CD4-positive, alpha-beta T cell treated with Interleukin-6 at 100 ng/mL for 8 hours (primary cell): Measurements from ENCODE around the gene EMID1.

Experiments
- DNase-seq: peaks from one replicate; pipeline ENCODE4 v3.0.0-alpha.2; 2020; ENCODE audit warnings: mixed read lengths, low spot score

Gene EMID1

GRCh38 chr22:29260601-29261315, 55.1 kb downstream of the EMID1 start:
- DNase-seq = no peak

DNA sequence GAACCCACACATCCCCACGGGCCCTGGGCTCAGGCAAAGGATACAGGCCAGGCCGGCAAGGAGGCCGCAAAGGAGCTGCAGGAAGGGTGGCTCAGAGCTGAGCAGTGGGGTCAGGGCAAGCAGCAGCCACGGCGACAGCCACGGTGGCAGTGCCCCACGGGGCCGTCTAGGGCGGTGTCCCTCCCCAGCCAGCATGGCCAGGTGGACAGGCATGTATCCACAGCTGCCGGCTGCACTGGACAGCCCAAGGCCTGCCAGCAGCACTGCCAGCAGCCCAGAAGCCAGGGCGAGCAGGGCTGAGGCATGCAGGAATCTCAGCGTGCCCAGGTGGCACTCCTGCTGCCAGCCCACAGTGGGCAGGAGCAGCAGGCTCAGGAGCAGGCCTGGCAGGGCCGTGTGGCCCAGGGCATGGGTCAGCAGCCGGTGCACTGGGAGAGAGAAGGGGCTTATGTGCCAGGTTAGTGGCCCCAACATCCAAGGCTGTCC, 58.1 kb downstream of the EMID1 start:
- no peak for DNase-seq

DNA sequence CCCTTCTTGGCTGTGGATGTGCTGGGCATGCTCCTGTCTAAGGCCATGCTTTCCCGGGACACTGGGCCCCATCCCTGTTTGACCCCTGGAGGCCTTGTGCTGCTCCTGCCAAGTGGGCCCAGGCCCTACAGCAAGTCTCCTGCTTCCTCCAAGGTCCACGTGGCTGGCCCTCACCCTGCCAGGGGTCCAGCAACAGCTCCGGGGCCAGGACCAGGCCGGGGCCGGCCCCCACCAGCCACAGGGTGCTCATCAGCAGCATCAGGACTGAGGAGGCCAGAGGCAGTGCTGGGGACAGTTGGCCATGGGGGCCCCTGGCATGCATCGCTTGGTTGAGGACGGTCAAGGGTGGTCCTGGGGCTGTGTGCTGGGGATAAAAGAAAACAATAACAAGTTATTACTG, 59.6 kb downstream of the EMID1 start:
- no peak for DNase-seq

DNA sequence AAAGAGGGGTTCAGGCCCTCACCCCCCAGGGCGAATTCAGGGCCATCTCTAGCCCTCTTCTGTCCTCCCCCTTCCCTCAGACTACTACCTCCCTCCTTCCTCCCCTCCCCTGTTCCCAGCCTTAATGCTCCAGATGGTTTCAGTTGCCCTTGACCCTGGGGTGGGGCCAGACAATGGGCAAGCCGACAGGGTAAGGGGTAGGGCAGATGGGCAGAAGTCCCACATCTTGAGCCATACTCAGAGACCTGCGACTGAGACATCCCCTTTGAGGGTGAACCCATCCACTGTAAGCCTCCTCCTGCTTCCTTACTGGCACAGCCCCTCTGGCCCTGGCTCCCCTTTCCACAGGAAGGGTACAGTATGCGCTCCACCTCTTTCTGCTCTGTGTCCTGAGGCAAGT, 60.2 kb downstream of the EMID1 start:
- DNase-seq = no peak

DNA sequence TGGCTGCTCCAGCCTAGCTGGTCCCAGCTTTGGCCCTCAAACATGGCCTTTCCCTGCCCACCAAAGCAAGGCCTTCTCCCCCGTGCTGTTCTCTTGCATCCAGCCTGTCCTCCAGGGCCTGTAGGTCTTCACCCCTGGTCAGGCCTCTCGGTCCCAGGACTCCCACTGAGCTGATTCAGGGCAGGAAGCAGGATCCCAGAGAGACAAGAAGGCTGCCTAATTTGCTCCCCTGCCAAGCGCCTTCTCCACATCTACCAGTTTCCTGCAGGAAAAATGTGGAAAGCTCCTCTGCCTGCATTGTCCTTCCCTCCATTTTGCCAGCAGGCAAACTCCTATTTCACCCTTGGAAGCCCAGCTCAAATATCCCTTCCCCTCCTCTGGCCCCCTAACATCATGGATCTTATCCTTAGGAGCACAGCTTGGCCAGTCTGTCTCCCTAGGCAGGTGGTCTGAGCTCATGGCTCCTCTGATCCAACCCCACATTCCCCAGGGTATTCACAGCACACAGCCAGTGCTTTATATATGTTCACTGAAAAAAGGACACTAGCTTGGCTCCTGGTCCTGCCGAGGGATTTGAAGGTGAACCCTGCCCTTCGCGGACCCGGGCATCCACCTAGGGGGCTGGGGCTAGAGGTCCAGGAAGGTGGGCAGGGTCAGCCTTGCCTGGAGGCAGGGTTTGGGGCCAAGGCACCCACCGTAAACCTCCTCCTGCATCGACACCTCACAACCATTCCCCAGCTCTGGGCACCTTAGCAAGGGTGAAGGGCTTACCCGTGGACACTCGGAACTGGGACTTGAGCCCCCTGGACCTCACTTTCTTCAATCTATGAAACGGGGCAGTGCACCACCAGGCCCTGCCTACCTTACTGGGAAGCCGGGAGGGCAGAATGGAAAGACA, 61.1 kb downstream of the EMID1 start:
- no peak for DNase-seq

- DNase-seq = no peak
Measured at GRCh38 chr22:29267462-29267857, 61.8 kb downstream of the EMID1 start.

GRCh38 chr22:29267858-29268510, 62.3 kb downstream of the EMID1 start, which contains the start of the genes EWSR1 and RHBDD3:
Gene EWSR1 (plus strand): TSS chr22:29268268. CDS start chr22:29268337, 69 bp downstream.
Gene RHBDD3 (minus strand): TSS chr22:29267981. CDS start chr22:29265626, 2,355 bp downstream.
- peak; percentile 93 for DNase-seq

GRCh38 chr22:29268511-29269229, 63.0 kb downstream of the EMID1 start:
- no peak for DNase-seq

GRCh38 chr22:29269230-29269604, 63.5 kb downstream of the EMID1 start:
- no peak for DNase-seq

DNA sequence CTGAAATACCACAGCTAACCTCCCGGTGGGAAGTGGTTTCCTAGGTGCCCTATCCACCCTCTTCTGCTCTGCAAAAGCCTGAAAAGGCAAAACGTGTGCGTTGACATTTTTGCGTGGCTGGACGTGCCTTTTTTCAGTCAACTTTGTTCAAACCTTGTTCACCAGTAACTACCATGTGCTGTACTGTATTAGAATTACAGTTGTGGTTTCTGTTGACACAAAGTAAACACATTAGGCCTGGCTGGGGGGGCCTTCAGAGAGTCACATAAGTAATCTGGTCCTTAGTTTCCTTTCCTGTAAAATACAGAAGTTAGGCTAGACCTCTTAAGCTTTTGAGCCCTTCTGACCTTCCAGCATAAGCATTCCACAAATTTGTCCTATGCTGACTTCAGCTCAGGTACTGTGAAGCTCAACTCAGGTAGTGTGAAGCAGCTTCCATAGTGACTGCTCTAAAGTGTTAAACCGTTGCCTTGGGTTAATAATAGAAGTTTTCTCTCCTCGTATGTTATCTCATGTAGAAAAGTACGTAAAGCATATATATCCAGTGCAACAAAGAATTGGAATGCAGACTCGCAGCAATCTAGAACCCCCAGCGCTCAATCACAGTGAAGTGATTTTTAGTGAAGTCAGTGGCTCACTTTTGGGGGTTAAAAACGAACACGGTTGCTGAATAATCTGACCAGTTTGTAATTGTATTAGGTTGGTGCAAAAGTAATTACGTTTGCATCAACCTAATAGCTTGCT, 64.2 kb downstream of the EMID1 start:
- no peak for DNase-seq

GRCh38 chr22:29270475-29271271, 65.0 kb downstream of the EMID1 start:
- no peak for DNase-seq

DNA sequence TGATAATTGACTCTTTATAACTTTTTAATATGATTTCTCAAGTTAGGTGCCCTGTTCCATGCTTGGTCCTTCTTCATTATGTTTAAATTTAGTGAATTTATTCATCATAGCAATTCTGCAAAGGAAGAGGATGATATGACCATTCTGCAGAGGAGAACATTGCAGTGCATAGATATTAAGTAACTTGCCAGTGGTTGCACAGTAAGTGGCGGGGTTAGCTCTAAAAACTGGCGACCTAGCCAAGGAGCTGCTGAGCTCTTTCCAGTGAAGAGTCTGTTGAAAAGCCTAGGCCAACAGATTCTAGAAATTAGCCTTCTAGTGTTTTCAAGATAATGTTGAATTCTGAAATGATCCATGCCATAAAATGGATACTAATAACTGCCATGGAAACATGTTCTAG, 66.9 kb downstream of the EMID1 start:
- no peak for DNase-seq

- no peak for DNase-seq
Measured at GRCh38 chr22:29275167-29275566, 69.5 kb downstream of the EMID1 start.

GRCh38 chr22:29275819-29276565, 70.3 kb downstream of the EMID1 start:
- DNase-seq = no peak

- no peak for DNase-seq
Measured at GRCh38 chr22:29277927-29278326, 72.2 kb downstream of the EMID1 start.

GRCh38 chr22:29284196-29284595, 78.5 kb downstream of the EMID1 start:
- no peak for DNase-seq

DNA sequence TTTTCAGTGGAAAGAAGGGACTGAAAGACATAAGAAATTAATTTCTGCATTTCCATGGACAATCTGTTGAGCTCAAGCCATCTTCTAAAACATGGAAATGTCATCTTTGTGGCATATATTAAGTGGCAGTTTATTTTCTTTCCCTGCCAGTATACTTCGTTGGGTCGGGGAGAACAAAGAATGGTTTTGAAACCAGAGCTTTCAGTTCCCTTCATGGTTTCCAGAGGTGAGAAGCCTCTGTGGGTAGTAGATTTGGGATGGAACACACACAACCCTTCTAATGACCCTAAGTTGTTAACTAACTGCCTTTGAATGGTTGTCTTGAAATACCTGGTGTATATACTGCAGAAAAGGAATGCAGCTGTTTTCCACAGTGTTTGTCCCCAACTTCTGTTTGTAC, 83.1 kb downstream of the EMID1 start:
- no peak for DNase-seq

- no peak for DNase-seq
Measured at GRCh38 chr22:29290061-29290460, 84.4 kb downstream of the EMID1 start.

DNA sequence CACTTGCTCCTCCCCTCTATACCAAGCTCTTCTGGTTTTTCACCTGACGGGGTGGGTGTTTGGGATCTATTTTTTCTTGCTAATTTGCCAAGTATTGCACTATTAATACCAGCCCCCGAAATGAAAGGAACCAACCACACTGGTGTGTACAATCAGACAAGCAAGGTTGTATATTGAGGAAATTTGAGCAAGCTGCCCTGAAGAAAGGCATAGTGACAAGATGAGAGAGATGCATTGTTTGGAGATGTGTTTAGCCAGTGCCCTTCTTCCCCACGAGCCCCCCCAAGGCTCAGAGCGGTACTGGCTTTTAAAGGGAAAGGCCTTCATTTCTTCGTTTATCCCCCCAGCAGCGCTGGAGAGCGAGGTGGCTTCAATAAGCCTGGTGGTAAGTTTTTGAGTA, 85.5 kb downstream of the EMID1 start:
- no peak for DNase-seq

- DNase-seq = no peak
Measured at GRCh38 chr22:29292379-29292778, 86.7 kb downstream of the EMID1 start.
